OCI-LY3 (cell line): ENCODE results near the gene LRBA.

Source experiments
- H2AFZ ChIP-seq: fragments of 200-600, 300-600 bp; shearing (Covaris generic); 2 replicates; pipeline ENCODE4 v1.6.0; 2014; ENCODE audit warnings: antibody characterized with exemption, low read depth, low read length
- H3K27ac ChIP-seq: fragments of 200-600, 300-600 bp; sonication (generic); 2 replicates; pipeline ENCODE4 v1.5.1; 2014; ENCODE audit warnings: mild to moderate bottlenecking, low read length, moderate library complexity, mixed read lengths
- H3K27me3 ChIP-seq: fragments of 200-600, 300-600 bp; sonication (generic); 2 replicates; pipeline ENCODE4 v1.6.1; 2014; ENCODE audit warnings: low read depth, low read length, mixed read lengths
- H3K36me3 ChIP-seq: fragments of 200-600, 300-600 bp; sonication (generic); replicated peaks from 2 replicates; pipeline ENCODE3; 2014; ENCODE audit warnings: low read depth, low read length, mixed read lengths
- H3K4me1 ChIP-seq: fragments of 300-600, 200-600 bp; sonication (generic); 2 replicates; pipeline ENCODE4 v1.6.1; 2014; ENCODE audit warnings: low read length, mixed read lengths
- H3K4me2 ChIP-seq: fragments of 200-600, 300-600 bp; sonication (generic); 2 replicates; pipeline ENCODE4 v1.6.1; 2014; ENCODE audit warnings: low read length, mixed read lengths
- H3K4me3 ChIP-seq: fragments of 300-600, 200-600 bp; sonication (generic); 2 replicates; pipeline ENCODE4 v1.5.1; 2014; ENCODE audit warnings: antibody characterized with exemption, mild to moderate bottlenecking, low read length, moderate library complexity
- H3K79me2 ChIP-seq: fragments of 300-600, 200-600 bp; shearing (Covaris generic); 2 replicates; pipeline ENCODE4 v1.6.1; 2014; ENCODE audit warnings: mild to moderate bottlenecking, low read length, mixed read lengths
- H3K9ac ChIP-seq: fragments of 300-600, 200-600 bp; shearing (Covaris generic); 2 replicates; pipeline ENCODE4 v1.6.0; 2014; ENCODE audit warnings: mild to moderate bottlenecking, low read length, moderate library complexity
- H3K9me3 ChIP-seq: fragments of 200-600, 300-600 bp; shearing (Covaris generic); 2 replicates; pipeline ENCODE4 v1.6.1; 2014; ENCODE audit warnings: low read length, mixed read lengths; ENCODE audit not compliant: insufficient read depth
- H4K20me1 ChIP-seq: fragments of 200-600, 300-600 bp; sonication (generic); 2 replicates; pipeline ENCODE4 v1.6.1; 2016; ENCODE audit warnings: low read length, mixed read lengths; ENCODE audit not compliant: insufficient read depth
- CTCF ChIP-seq: fragments of 200-600, 300-600 bp; sonication (generic); IDR thresholded peaks from 2 replicates; pipeline ENCODE4 v1.5.1; 2014; ENCODE audit warnings: antibody characterized with exemption, low read length, low read depth
- EZH2phosphoT487 ChIP-seq: fragments of 200-600 bp; shearing (Covaris generic); IDR thresholded peaks from 2 replicates; pipeline ENCODE4 v1.6.1; 2018; ENCODE audit warnings: antibody characterized with exemption, mixed run types, low read depth

LRBA gene

GRCh38 chr4:150321113-150321512 lies 694.0 kb downstream of the LRBA start:
- TF ChIP-seq CTCF (no peak), EZH2phosphoT487 (no peak)
- no peaks in the 10 kb centered on the region for H3K9me3 ChIP-seq
- H3K36me3 ChIP-seq = no peaks in the 10 kb centered on the region
- H3K9ac ChIP-seq = no peak overlapping the region
- H3K79me2 ChIP-seq = no peaks in the 10 kb centered on the region
- no peaks in the 10 kb centered on the region for H4K20me1 ChIP-seq
- H3K4me2 ChIP-seq = no peak overlapping the region
- H3K4me3 ChIP-seq = no peak overlapping the region
- H3K27ac ChIP-seq = no peak overlapping the region
- no peak overlapping the region for H2AFZ ChIP-seq
- H3K27me3 ChIP-seq = no peaks in the 10 kb centered on the region
- no peaks in the 10 kb centered on the region for H3K4me1 ChIP-seq

DNA sequence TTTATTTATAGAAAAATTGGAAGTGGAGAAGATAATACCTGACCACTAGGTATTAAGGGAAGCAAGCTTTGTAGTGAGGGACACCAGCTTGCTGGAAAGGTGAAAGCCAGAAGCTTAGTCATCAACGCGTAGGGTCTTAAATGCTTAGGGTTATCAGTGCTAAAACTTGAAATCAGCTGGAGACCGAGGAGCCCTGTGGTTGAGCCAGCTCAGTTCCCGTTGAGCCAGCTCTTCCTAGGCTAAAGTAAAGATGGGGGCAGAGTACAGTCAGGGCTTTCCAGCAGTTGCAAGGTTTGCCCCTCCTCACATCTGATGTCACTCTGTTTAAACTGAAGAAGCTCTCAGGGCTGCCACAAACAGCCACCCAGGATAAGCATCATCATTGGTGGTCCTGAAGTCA lies 696.1 kb downstream of the LRBA start:
- Histone ChIP-seq H3K36me3 (no peaks in the 10 kb centered on the region), H3K9me3 (no peaks in the 10 kb centered on the region), H3K4me3 (no peak overlapping the region), H3K4me2 (no peak overlapping the region), H3K27ac (no peak overlapping the region), H3K4me1 (no peaks in the 10 kb centered on the region), H3K79me2 (no peaks in the 10 kb centered on the region), H2AFZ (no peak overlapping the region), H3K27me3 (no peaks in the 10 kb centered on the region), H3K9ac (no peak overlapping the region), H4K20me1 (no peaks in the 10 kb centered on the region)
- TF ChIP-seq CTCF (no peak), EZH2phosphoT487 (no peak)

- Histone ChIP-seq H3K9ac (no peak overlapping the region), H3K4me1 (no peaks in the 10 kb centered on the region), H3K27ac (no peak overlapping the region)
Observed at GRCh38 chr4:150318527-150318926, 696.6 kb downstream of the LRBA start.

DNA sequence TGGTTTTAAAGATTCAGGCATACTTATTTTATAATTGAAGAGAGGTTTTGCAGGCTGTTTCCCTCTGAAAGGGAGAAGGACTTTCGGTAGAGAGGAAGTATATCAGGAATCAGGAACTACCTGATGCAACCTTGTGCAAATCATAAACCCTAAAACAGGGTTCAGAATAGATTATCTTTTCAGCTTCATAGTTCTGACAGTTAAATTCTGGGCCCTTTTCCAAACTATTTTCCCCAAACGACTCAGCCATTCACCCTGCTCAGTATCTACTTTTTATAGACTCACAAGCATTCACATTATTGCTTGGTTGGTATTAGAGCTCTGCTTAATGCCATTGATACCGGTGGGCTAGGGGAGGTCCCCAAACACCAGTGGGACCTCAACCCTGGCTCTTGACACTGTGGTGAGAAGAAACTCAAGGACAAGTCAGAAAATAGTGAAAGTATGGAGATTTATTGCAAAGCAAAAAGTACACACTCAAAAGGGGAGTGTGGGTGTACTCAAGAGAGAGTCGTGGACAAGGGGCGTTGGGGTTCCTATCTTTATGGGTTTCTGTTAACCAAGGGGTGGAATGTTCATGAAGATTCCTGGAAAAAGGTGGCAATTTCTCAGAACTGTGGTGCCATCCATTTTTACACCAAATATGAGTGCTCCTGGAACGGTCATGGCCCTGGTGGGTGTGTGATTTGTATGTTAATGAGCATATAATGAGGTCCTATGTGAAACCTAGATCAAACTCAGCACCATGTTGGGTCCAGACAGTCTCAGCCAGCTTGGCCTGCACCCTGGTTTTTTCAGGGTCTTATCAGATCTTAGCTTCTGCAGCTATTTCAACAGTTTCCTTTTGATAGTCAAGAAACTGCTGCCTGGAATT lies 698.5 kb downstream of the LRBA start:
- Histone ChIP-seq H3K36me3 (no peaks in the 10 kb centered on the region), H3K4me3 (no peak overlapping the region), H3K4me1 (no peaks in the 10 kb centered on the region), H3K27ac (no peak overlapping the region), H2AFZ (no peak overlapping the region), H3K9me3 (no peaks in the 10 kb centered on the region), H4K20me1 (no peaks in the 10 kb centered on the region), H3K79me2 (no peaks in the 10 kb centered on the region), H3K9ac (no peak overlapping the region), H3K4me2 (no peak overlapping the region), H3K27me3 (no peaks in the 10 kb centered on the region)
- TF ChIP-seq EZH2phosphoT487 (no peak), CTCF (no peak)

More at GRCh38 chr4:150318527-150318926, 696.6 kb downstream of the LRBA start:
- Histone ChIP-seq H2AFZ (no peak overlapping the region), H3K27me3 (no peaks in the 10 kb centered on the region), H3K36me3 (no peaks in the 10 kb centered on the region), H4K20me1 (no peaks in the 10 kb centered on the region), H3K9me3 (no peaks in the 10 kb centered on the region), H3K4me3 (no peak overlapping the region), H3K79me2 (no peaks in the 10 kb centered on the region), H3K4me2 (no peak overlapping the region)
- no peak for TF ChIP-seq CTCF
- no peak for TF ChIP-seq EZH2phosphoT487
